Measurements from ENCODE around the gene ANTXR1. TPM values are rescaled to one million over a fixed set of nuclear protein-coding genes. Genes with fewer than 3 reads are reported as not detected.

Gene ANTXR1
- total RNA-seq, 1 experiment from 2014 or later: 25.7 TPM

DNA sequence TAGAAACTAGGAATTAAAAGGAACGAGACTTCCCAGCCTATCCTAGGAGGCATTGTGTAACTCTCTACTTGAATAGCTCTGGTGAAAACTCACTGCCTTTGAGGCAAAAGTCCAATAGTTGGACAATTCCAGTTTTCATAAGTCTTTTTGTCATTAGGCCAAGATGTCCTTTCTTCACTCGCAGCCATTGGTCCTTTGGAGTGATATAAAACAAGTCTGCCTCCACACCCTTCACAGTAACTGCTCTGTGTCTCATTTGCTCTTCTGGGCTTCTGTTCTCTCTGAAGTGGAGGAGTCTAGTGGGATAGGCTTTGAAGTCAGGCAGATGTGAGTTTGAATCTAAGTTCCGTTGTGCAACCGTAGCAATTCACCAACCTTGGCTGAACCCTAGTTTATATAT is 28.2 kb downstream of the ANTXR1 start:
- POLR2A ChIA-PET: no interaction called here
- intact Hi-C loops (cut with micrococcal nuclease): no loop called here
- RAD21 ChIA-PET (ENCODE audit: low non-redundant PET in 1 of 2, low total read pairs in 2 of 2, uncharacterized antibody in 2 of 2, unreplicated experiment in 2 of 2): no interaction called here
- no peak overlapping the region for H3K4me3 ChIP-seq (replicated peaks in 1 of 2; ENCODE audit: low read depth in 1 of 2, low read length in 2 of 2)
- no TSS peak for BruUV-seq (replicated peaks)
- no peaks in the 10 kb centered on the region for H3K4me1 ChIP-seq (ENCODE audit: control insufficient read depth in 1 of 2, insufficient read depth in 2 of 2, low read length in 2 of 2)
- no peaks in the 10 kb centered on the region for H3K36me3 ChIP-seq (ENCODE audit: control insufficient read depth in 1 of 2, insufficient read depth in 2 of 2, low read length in 2 of 2)
- DNase-seq (ENCODE audit: low read depth, low spot score) (no peak), ATAC-seq (no peak)
- CTCF ChIA-PET: no interaction called here
- no peak overlapping the region for H3K27ac ChIP-seq (ENCODE audit: low read depth, low read length)
- no peaks in the 10 kb centered on the region for H3K79me2 ChIP-seq (ENCODE audit: insufficient read depth, low read length)
- H4K20me1 ChIP-seq (ENCODE audit: insufficient read depth): no peaks in the 10 kb centered on the region
- H3K27me3 ChIP-seq (ENCODE audit: insufficient read depth, low read length): no peaks in the 10 kb centered on the region
- H3K9ac ChIP-seq (ENCODE audit: low read length): no peak overlapping the region
- H3K9me3 ChIP-seq (ENCODE audit: control insufficient read depth in 1 of 2, insufficient read depth in 1 of 2, low read depth in 1 of 2, low read length in 2 of 2): no peaks in the 10 kb centered on the region
- H3K4me2 ChIP-seq (ENCODE audit: low read length): no peak overlapping the region
- no peaks in the 10 kb centered on the region for H3K9me2 ChIP-seq (ENCODE audit: insufficient read depth)
- H2AFZ ChIP-seq (ENCODE audit: low read depth, low read length, poor library complexity, severe bottlenecking): no peak overlapping the region
- no peak for TF ChIP-seq ZFX (IDR thresholded peaks at IDR 0.05)
- TF ChIP-seq CTCF (IDR thresholded peaks at IDR 0.05 in 2 of 3, conservative IDR thresholded peaks at IDR 0.05 in 1 of 3; ENCODE audit: borderline replicate concordance in 1 of 3, insufficient read depth in 1 of 3, low read depth in 2 of 3, low read length in 2 of 3): no peak
- no peak for TF ChIP-seq TCF7L2 (IDR thresholded peaks at IDR 0.05; ENCODE audit: borderline replicate concordance, extremely low read depth, insufficient read depth, insufficient read length)
- TF ChIP-seq EZH2phosphoT487 (IDR thresholded peaks at IDR 0.05; ENCODE audit: borderline replicate concordance): no peak
- TF ChIP-seq, protein P1, sequence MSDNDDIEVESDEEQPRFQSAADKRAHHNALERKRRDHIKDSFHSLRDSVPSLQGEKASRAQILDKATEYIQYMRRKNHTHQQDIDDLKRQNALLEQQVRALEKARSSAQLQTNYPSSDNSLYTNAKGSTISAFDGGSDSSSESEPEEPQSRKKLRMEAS (IDR thresholded peaks at IDR 0.05): no peak
- no peak for TF ChIP-seq SRF (IDR thresholded peaks at IDR 0.05; ENCODE audit: low read depth)
- TF ChIP-seq JUND (IDR thresholded peaks at IDR 0.05): no peak
- no peak for TF ChIP-seq YY1 (IDR thresholded peaks at IDR 0.05; ENCODE audit: extremely low read depth, insufficient replicate concordance, low read depth, low read length)
- no peak for TF ChIP-seq FOSL1 (IDR thresholded peaks at IDR 0.05; ENCODE audit: low read depth)
- TF ChIP-seq RAD21 (IDR thresholded peaks at IDR 0.05; ENCODE audit: low read depth): no peak
- TF ChIP-seq CBX3 (IDR thresholded peaks at IDR 0.05; ENCODE audit: low read depth): no peak
- TF ChIP-seq ELF1 (IDR thresholded peaks at IDR 0.05; ENCODE audit: borderline replicate concordance, low read depth): no peak
- TF ChIP-seq ATF3 (IDR thresholded peaks at IDR 0.05): no peak
- no peak for TF ChIP-seq CEBPB (IDR thresholded peaks at IDR 0.05; ENCODE audit: low read depth)
- TF ChIP-seq SP1 (IDR thresholded peaks at IDR 0.05; ENCODE audit: low read depth): no peak
- TF ChIP-seq POLR2A (IDR thresholded peaks at IDR 0.05; ENCODE audit: borderline replicate concordance, extremely low read depth, insufficient read depth, insufficient read length): no peak

Data from HCT116 (cell line).